ENCODE results near the gene MACC1. TPM values are rescaled to one million over a fixed set of nuclear protein-coding genes. Genes with fewer than 3 reads are reported as not detected.

MACC1 gene
- total and polyA plus RNA-seq, 10 of the 15 experiments (the other 5 are each of a cell fraction or from before 2014, with no cell fraction given) = 6.0 to 61.1 (median 12.7) TPM

GRCh38 chr7:20151708-20152456 is 65.3 kb downstream of the MACC1 start:
- Histone ChIP-seq H2AFZ (ENCODE audit: control insufficient read depth, low read depth, low read length) (no peak overlapping the region), H3K9me3 (replicated peaks; ENCODE audit: control insufficient read depth, insufficient read depth, low read length) (no peaks in the 10 kb centered on the region), H3K27ac (ENCODE audit: control insufficient read depth, insufficient read depth) (no peak overlapping the region), H3K79me2 (ENCODE audit: control insufficient read depth, insufficient read depth, low read length) (no peaks in the 10 kb centered on the region), H3K4me1 (ENCODE audit: control insufficient read depth, insufficient read depth, low read length) (no peaks in the 10 kb centered on the region), H3K27me3 (replicated peaks in 1 of 2; ENCODE audit: control insufficient read depth in 2 of 2, insufficient read depth in 2 of 2, low read length in 1 of 2) (no peaks in the 10 kb centered on the region), H3K4me2 (ENCODE audit: control insufficient read depth, insufficient read depth) (no peak overlapping the region), H4K20me1 (ENCODE audit: control insufficient read depth, insufficient read depth) (no peaks in the 10 kb centered on the region), H3K36me3 (ENCODE audit: control insufficient read depth in 2 of 2, insufficient read depth in 2 of 2, low read length in 1 of 2) (peaks cover 3 to 7% of the 10 kb centered on the region in 2 experiments; a peak in 2 of 4 replicates), H3K9ac (ENCODE audit: control insufficient read depth, insufficient read depth, low read length) (no peak overlapping the region), H3K4me3 (no peak overlapping the region)
- RAD21 ChIA-PET (ENCODE audit: unreplicated experiment) = no interaction called here
- SMC1A ChIA-PET (ENCODE audit: uncharacterized antibody, unreplicated experiment) = interaction anchor here (0.6 to 1.7 kb wide), 11 partner anchors 9 to 447 kb away, joined by 3 to 9 read pairs (median 3); partner anchors contain the start of gene POLR1F
- no peak for FAIRE-seq
- DNase-seq (ENCODE audit: low read depth, low spot score) = no peak
- in situ Hi-C loops (cut with MboI) = loop anchor here (10.0 to 25.0 kb wide), 2 partner anchors 397 to 435 kb away; no protein-coding TSS in a partner anchor
- no TSS peak for BruUV-seq (replicated peaks)
- WGBS (ENCODE audit: insufficient coverage, insufficient replicate concordance, low lambda C conversion rate, missing lambda C conversion rate) = 81% methylated on average over 4 of the region's 4 CpGs
- CTCF ChIA-PET = interaction anchor here (0.5 to 1.6 kb wide), 8 partner anchors 21 to 438 kb away, joined by 3 to 5 read pairs (median 4); no protein-coding TSS in a partner anchor
- TF ChIP-seq HDAC2 (IDR thresholded peaks at IDR 0.05) (no peak), CTCF (IDR thresholded peaks at IDR 0.05 in 2 of 3, conservative IDR thresholded peaks at IDR 0.05 in 1 of 3; ENCODE audit: control insufficient read depth in 2 of 3, extremely low read depth in 1 of 3, insufficient read depth in 1 of 3, low read depth in 3 of 3, low read length in 3 of 3) (no peak), LARP7 (IDR thresholded peaks at IDR 0.05) (no peak), POLR2AphosphoS2 (IDR thresholded peaks at IDR 0.05; ENCODE audit: low read depth, low read length) (no peak), E2F4 (IDR thresholded peaks at IDR 0.05; ENCODE audit: low read depth, low read length) (no peak), IRF3 (IDR thresholded peaks at IDR 0.05) (no peak), MLLT1 (IDR thresholded peaks at IDR 0.05) (no peak), TARDBP (IDR thresholded peaks at IDR 0.05; ENCODE audit: borderline replicate concordance) (no peak)
- intact Hi-C loops (cut with micrococcal nuclease; ENCODE audit: unreplicated experiment) = no loop called here
- POLR2A ChIA-PET = interaction anchor here (0.6 to 0.7 kb wide), 2 partner anchors 169 to 390 kb away, joined by 4 to 5 read pairs; no protein-coding TSS in a partner anchor
- no peak for ATAC-seq

Data from GM12878 (cell line).